Stimulated activated CD4-positive, alpha-beta T cell treated with anti-CD3 and anti-CD28 coated beads, TNF-alpha, amount 100 ng/mL, for 4 hours (primary cell): Measurements from ENCODE around the gene SMYD3.

Experiments
- DNase-seq, 3 experiments: peaks; one replicate each; pipeline ENCODE4 v3.0.0-alpha.2; 2020; ENCODE audit warnings: low read depth in 3 of 3

The SMYD3 gene

DNA sequence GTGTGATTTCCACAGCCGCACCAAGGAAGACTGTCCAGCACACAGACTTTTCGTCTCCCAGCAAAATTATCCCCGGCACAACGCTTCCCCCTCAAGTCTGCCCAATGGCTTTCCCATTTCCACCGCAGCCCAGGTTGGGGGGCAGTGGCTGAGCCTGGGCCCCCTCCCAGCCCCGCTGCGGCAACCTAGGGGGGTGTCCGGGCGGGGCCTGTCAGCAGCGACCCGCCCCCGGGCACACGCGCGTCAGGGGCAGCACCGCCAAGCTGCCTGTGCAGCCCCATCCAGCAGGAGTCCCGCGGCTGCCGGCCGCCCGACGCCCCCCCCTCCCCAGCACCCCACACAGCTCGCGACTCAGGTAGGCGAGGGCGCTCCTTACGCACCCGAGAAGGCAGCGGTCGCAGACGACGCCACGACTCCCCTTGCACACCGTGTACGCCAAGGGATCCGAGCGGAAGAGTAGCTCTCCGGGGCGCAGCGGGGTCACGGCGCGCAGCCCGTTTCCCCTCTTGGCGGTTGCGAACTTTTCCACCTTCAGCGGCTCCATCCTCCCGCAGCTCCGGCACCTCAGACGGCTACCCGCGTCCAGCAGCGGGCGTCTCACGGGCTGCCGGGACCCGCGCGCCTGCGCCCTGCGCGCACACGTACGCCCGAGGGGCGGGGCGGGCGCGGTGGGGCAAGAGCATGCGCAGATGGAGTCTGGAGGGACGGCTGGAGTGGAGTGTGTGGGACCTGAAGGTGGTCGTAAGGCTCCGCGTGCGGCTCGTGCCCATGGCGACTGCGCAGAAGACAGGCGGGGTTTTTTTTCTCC is at the start of gene SMYD3:
SMYD3 (minus strand) TSS at position 606 of the 808 bp plus-strand sequence.
- peak; percentile 52 to 63 (median 58) for DNase-seq

DNA sequence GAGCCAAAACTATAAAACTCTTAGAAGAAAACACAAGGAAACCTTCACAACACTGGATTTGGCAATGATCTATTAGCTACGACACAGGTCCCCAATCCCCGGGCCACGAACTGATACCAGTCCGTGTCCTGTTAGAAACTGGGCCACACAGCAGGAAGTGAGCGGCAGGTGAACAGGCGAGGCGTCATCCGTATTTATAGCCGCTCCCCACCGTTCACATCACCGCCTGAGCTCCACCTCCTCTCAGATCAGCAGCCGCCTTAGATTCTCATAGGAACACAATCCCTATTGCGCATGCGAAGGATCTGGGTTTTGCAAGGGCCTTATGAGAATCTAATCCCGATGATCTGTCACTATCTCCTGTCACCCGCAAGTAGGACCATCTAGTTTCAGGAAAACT is 47.1 kb upstream of the SMYD3 start:
- no peak for DNase-seq

DNA sequence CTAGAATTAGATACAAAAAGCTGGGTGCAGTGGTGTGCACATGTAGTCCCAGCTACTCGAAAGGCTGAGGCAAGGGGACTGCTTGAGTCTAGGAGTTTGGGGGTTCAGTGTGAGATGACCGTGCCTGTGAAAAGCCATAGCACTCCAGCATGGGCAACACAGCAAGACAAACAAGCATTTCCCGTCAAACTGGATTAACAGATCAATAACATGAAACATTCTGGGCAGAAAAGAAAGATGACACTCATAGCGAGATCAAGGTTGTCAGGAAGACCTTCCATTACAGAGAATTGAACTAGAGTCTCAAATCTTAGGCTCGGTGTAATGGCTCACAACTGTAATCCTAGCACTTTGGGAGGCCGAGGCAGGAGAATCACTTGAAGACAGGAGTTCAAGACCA is 45.0 kb upstream of the SMYD3 start:
- no peak for DNase-seq

DNA sequence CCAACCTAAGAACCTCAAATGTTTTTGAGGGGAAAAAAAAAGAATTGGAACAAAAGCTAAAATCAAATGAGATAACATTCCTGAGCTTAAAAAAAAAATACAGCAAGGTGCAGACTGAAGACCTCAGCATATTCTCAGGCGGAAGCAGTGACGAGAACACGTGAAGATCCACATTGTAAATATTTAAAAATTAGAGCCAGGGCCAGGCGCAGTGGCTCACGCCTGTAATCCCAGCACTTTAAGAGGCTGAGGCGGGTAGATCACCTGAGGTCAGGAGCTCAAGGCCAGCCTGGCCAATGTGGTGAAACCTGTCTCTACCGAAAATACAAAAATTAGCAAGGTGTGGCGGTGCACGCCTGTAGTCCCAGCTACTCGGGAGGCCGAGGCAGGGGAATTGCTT is 43.3 kb upstream of the SMYD3 start:
- DNase-seq = no peak

DNA sequence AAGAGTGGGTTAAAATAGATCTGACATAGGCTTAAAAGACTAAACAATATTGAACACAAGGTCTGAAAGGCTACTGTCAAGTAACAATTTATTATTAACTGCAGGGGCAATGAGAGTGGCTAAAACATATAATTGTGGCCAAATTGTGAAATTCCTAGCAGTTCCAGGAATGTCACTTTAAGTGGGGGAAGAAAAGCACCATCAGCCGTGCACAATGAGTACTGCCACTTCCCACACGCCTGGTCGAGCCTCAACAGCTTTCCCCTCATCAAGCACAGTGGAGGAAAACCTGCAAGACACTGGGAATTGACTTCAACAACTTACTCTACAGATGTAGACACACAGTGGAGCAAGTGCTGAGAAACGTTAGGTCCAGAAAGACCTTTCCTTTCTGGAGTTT is 42.6 kb upstream of the SMYD3 start:
- DNase-seq = no peak

DNA sequence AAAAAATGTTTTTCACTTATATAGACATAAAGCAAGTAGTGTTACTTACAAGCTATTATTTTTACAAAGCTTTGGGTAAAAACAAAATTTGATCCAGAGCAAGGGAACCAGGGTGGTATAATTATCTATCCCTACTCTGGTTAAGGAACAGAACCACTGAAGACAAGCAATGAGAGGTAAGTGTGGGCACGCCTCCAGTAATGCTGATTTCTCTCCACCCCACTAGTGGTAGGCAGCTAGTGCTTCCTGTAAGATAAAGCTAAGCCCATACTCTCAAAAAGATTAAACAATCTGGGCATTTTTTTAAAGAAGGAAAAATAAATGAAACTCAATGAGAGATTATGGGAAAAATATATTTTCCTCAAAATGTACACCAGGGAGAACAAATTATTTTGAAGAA is 36.9 kb upstream of the SMYD3 start:
- no peak for DNase-seq

DNA sequence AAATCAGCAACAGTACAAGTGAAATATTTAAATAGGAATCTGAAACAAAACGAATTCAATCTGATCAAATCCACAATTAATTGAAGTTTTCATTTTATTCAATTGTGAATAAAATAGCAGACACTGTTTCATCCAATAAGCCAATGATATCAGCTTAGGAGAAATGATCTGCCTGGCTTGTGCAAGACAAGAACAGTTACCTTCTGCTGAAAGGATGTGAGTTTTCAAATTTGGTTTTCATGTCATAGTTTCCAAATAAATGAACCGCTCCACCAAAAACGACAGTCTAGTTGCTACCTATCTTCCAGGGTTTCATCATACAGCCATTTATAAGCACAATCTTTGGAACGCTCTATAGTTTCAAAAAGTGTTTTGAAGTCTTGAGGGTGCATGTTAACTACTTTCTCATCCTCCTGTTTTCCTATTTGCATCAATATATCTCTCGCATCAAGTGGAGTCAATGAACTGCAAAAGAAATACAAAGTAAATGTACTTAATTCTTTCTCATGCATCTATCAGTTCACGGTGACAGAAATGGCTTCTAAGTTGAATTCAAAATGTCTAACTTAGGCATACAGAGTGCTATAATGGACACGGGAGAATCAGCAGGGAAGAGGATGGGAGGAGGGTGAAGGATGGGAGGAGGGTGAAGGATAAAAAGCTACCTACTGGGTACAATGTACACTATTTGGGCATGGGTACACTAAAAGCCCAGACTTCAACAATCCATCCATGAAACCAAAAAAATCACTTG is 33.8 kb upstream of the SMYD3 start:
- no peak for DNase-seq

DNA sequence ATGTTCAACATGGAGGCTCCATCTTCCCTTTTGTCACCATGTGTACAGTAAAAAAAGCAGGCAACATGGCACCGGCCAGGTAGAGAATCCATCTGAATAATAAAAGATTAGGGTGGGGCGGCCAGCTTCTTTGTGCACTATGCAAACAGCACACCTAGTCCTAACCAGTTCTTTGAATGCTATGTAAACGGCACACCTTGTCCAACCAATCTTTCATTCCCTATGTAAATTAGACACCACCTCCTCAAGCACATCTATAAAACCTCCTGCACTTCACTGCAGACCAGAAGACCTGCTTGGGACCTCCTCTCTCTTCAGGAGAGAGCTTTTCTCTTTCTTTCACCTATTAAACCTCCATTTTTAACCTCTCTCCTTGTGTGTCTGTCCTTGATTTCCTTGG is 30.8 kb upstream of the SMYD3 start:
- no peak for DNase-seq

DNA sequence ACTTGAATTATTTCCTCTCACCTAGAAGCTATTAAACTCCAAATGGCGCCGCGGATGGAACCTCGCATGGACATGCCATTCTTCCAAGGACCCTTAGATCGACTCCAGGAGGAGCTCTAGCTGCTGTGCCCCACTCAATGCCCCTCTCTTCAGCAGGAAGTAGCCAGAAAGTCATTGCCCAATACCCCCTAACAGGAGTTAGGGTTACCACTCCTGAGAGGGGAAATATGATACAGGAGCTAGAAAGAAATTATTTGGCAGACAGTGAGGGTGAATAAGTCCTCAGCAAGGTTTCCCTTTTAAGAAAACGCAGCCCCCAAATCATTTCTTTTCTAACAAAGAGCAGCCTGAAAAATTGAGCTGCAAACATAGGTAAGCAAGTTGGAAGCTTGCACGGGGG is 30.4 kb upstream of the SMYD3 start:
- DNase-seq = no peak

DNA sequence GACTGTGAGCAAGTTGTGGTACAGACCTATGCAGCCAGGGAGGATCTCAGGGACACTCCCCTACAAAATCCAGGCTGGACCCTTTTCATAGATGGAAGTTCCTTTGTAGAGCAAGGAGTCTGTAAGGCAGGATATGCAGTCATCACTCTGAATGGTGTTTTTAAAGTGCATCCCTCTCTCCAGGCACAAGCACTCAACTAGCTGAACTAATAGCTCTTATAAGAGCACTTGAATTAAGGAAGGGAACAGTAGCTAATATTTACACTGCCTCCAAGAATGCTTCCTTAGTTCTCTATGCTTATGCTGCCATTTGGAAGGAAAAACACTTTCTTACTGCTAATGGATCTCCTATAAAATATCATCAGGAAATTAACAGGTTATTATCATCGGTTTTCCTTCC is 27.0 kb upstream of the SMYD3 start:
- DNase-seq = no peak

DNA sequence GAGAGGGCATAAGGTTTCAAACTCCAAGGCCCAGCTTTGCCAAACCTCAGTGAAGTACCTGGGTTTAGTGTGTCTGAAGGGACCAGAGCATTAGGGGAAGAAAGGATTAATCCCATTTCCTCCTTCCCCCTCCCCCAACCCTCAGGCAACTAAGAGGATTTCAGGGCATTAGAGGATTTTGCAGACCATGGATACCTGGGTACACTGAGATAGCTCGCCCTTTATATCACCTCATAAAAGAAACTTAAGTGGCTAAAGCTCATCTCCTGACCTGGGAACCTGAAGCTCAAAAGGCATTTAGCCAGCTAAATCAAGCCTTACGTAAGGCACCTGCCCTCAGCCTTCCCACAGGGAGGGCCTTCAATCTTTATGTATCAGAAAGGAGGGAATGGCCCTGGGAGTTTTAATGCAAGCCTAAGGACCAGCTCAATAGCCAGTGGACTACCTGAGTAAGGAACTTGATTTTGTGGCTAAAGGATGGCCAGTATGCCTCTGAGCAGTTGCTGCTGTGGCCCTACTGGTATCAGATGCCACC is 26.4 kb upstream of the SMYD3 start:
- no peak for DNase-seq

DNA sequence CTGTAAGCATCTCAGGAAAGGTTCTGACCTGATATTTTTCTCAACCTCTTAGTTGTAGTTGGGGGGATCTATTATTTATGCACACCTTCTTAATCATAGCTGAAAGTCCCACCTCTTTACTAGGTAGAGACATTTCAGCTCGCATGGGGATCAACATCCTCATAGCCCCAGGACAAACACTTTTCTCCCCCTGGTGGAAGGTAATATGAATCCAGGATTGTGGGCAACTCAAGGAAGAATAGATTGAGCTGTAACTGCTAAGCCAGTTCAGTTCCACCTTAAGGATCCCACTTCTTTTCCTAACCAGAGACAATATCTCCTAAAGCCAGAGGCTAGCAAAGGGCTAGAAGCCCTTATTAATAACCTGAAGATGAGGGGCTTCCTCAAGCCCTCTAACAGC is 25.4 kb upstream of the SMYD3 start:
- DNase-seq = no peak

DNA sequence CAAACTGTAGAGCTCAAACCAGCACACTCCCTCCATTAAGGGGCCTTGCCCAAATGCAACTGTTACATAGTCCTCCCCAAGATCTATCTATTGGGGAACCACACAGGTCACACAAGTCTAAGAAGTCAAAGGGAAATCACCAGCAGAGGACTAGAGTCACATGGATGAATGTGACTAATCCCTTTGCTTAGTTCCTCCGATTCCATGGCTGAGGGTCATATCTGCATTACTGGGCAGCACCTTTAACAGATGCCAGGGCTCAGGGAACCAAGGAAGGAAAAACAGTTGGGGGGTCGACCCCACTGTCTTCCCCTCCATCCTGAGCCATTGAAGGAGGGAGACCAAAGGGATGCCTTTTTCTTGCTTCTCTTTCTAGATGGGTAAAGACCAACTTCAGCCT is 23.4 kb upstream of the SMYD3 start:
- no peak for DNase-seq

DNA sequence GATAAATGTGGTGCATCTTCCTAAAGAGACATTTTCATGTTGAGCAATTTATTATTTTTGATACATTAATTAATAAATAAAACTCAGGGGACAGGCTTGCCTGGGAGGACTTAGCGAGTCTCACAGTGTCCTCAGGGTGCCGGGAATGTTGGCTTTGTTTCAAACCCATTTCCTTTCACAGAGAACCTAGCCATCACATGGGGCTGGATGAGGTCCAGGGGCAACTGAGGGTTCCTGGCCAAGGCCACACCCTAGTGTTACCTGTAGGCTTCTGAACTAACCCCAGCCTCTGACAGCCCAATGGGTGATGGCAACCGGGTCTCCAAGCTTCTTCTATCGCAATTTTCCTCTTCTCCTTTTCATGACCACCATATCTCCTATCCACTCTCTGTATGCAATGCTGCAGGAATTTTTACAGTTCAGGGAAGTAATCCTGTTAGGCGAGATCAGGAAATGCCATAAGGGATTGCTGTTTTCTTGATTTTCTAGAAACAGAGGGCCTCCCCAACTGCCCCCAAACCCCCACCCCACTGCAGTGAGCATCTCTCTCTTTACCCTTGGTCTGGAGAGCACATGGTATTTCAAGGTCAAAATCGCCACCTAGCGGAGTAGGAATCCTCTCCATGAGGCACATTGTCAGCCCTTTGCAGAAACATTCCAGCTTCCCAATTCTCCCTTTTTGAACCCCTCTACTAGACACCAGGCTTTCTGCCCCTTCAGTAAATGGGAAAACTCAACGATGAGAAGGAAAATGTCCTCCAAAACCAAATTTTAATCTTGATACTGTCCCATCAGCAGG is 22.1 kb upstream of the SMYD3 start:
- DNase-seq = no peak

DNA sequence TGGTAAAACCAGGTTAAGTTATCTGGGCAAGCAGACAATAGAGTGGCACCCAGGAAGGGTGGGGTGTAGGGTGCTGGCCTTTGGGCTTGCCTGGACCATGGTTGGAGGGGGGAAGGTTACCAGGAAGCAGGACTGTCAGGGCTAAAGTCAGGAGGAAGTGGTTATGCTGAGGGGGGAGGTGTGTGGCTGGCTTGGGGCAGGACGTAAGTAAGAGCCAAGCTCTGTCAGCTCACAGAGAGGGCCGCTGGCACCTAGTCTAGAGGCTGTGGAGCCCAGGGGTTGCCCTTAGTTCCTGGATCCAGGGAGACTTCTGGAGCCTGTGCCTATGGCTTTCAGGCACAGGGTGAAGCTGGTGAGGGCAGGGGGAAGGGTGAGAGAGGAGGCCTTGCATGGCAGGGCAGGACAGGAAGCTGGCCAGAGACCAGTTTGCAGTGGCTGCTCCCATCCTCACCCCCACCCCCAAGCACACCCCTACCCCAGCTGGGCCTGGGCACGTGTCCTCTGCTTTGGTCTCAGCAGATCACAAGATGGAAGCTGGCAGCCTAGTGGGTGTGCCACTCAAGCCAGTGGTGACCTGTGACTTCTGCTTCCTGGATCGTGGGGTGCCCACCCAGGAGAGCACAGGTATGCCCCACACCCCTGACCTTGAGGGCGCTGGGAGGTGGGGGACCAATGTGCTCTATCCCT is 20.5 kb upstream of the SMYD3 start:
- no peak for DNase-seq

DNA sequence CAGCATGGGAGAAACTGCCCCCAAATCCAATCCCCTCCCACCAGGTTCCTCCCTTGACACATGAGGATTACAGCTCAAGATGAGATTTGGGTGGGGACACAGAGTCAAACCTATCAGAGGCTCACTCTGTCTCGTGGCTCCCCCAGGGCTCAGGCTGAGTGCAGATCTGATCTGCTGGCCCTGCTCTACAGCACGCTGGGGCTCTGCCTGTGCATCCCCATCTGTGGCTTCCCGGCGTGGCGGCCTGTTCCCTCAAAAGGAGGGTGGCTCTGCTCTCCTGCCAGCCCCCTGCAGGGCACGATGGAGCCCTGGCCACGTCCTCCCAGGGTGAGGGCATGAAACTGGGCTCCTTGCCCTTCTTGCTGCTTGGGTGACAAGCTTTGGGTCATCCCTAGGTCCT is 19.8 kb upstream of the SMYD3 start:
- DNase-seq = no peak

DNA sequence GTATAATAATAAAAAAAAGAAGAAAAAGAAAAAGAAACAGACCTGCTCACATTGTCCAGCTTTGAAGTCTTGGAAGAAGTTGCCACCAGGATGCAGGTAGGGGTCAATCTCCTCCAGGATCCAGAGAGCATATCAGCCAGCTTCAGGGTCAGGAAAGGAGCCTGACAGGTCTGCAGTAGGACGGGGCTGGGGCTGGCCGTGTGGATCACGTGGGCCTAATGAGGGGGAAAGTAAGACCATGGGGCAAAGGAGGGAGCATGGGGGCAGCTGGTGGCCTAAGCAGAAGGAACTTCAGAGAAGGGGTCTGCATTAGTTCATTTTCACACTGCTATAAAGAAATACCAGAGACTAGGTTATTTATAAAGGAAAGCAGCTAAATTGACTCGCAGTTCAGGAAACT is 19.3 kb upstream of the SMYD3 start:
- no peak for DNase-seq

DNA sequence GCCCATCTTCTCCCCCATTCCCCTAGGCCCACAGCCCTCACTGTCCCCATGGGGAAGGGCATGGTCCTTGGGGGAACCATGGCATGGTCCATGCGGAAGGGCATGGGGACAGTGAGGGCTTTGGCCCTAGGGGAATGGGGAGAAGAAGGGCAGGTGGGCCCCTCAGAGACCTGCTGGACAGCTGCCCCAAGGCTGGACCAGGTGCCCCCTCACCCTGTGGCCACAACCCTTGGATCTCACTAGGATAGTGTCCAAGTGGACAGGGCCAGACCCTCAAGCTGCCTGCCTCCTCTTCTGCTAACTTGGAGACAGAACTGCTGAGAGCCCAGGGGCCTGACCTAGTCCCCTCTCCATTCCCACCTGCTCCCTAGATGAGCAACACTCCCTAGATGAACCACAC is 12.4 kb upstream of the SMYD3 start:
- no peak for DNase-seq

DNA sequence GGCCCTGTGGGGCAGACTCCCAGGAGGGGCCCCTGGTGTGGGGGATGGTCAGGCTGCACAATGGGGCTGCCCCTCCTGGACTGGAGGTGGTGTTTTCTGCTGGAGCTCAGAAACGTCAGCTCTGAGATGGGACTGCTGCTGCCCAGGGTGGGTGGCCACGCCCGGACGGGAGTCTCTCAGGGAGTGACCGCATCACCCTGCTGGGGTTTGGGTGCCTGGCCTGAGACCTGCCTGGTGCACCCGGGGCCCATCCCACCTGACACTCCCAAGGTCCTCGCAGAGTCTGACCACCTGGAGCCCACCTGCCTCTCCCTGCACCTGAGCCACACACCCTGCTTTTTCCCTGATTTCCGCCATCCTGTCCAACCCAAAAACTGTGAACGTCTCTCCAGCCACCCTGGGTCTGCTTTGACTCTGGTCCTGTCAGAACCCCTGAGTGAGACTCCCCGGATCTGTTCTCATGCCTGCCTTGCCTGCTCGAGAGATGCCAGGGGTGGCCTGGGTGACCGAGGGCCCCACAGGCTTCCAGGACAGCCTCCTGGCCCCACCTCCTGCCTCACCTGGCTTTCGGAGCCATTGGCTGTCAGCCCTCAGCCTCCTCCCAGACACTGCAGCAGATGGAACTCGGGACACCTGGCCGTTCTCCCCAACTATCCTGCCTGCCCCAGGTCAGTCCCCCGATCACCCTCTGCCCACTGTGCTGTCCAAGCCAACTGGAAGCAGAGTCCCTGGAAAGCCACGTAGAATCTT is 11.6 kb upstream of the SMYD3 start:
- no peak for DNase-seq

DNA sequence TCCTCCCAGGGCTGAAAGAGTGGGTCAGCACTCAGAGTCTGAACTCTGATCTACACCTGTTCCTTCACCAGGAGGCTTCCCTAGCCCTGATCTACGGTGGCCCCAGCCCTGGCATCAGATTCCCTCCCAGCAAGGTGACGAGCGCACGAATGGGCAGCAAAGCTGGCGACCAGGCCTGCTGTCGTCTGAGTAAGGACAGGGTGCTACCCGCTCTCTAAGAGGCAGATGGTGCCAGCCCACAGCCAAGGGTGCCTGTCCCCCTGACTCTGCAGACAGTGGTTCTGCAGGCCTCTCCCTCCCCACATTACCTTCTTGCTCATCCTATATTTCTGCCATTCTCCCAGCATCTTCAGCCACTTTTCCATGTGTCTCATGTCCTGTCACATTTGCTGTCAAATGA is 10.3 kb upstream of the SMYD3 start:
- DNase-seq = no peak

DNA sequence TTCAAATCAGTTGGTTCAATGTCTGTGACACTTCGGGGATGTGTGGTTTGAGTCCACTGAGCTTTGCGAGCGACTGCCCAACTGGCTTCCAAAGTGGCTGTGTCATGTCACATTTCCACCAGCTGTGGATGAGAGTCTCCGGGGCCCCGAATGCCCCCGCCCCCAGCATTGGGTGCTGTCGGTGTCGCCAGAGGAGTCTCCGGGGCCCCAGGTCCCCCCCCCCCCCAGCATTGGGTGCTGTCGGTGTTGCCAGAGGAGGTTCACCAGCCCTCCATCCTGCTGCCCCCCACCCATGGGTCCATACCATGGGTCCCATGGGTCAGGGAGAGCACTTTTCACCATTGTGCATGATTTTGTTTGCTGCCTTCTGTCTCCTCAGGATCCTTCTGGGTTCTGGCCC is 9.0 kb upstream of the SMYD3 start:
- no peak for DNase-seq
